Measurements from ENCODE around the gene LRRC4C. TPM values are rescaled to one million over a fixed set of nuclear protein-coding genes. Genes with fewer than 3 reads are reported as not detected.

LRRC4C gene
- total RNA-seq, 1 experiment from 2014 or later: not detected

- CTCF ChIA-PET: no interaction called here
- intact Hi-C loops (cut with micrococcal nuclease): no loop called here
- POLR2A ChIA-PET (ENCODE audit: unreplicated experiment): no interaction called here
- no peak for DNase-seq
- no peak overlapping the region for H2AFZ ChIP-seq (ENCODE audit: low read length)
- no peaks in the 10 kb centered on the region for H3F3A ChIP-seq (ENCODE audit: low read length, unreplicated experiment)
- H3K9ac ChIP-seq (ENCODE audit: low read length): no peak overlapping the region
- TF ChIP-seq EZH2phosphoT487 (IDR thresholded peaks at IDR 0.05; ENCODE audit: borderline replicate concordance, low read length) (no peak), EZH2 (IDR thresholded peaks at IDR 0.05; ENCODE audit: low read length, unreplicated experiment) (no peak)
- TF ChIP-seq, protein P1, sequence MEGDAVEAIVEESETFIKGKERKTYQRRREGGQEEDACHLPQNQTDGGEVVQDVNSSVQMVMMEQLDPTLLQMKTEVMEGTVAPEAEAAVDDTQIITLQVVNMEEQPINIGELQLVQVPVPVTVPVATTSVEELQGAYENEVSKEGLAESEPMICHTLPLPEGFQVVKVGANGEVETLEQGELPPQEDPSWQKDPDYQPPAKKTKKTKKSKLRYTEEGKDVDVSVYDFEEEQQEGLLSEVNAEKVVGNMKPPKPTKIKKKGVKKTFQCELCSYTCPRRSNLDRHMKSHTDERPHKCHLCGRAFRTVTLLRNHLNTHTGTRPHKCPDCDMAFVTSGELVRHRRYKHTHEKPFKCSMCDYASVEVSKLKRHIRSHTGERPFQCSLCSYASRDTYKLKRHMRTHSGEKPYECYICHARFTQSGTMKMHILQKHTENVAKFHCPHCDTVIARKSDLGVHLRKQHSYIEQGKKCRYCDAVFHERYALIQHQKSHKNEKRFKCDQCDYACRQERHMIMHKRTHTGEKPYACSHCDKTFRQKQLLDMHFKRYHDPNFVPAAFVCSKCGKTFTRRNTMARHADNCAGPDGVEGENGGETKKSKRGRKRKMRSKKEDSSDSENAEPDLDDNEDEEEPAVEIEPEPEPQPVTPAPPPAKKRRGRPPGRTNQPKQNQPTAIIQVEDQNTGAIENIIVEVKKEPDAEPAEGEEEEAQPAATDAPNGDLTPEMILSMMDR (conservative IDR thresholded peaks at IDR 0.05; ENCODE audit: low read depth, low read length): no peak
- H3K79me2 ChIP-seq (ENCODE audit: low read length): no peaks in the 10 kb centered on the region
- H3K4me1 ChIP-seq (ENCODE audit: insufficient read depth, low read length): no peaks in the 10 kb centered on the region
- no peaks in the 10 kb centered on the region for H3K9me2 ChIP-seq (replicated peaks; ENCODE audit: low read length)
- H3K36me3 ChIP-seq (ENCODE audit: low read depth, low read length): no peaks in the 10 kb centered on the region
- H3K27me3 ChIP-seq (ENCODE audit: low read length): no peaks in the 10 kb centered on the region
- H3K9me3 ChIP-seq (ENCODE audit: low read length): no peaks in the 10 kb centered on the region
- BruUV-seq (replicated peaks): no TSS peak
- no peak overlapping the region for H3K4me3 ChIP-seq (ENCODE audit: low read length)
- no peak overlapping the region for H3K27ac ChIP-seq (ENCODE audit: low read length)
- H3K4me2 ChIP-seq (ENCODE audit: low read length): no peak overlapping the region
- H4K20me1 ChIP-seq (ENCODE audit: low read length): no peaks in the 10 kb centered on the region
- ATAC-seq: no peak
These were observed 1083.1 kb downstream of the LRRC4C start for GRCh38 chr11:40376331-40376730.

DNA sequence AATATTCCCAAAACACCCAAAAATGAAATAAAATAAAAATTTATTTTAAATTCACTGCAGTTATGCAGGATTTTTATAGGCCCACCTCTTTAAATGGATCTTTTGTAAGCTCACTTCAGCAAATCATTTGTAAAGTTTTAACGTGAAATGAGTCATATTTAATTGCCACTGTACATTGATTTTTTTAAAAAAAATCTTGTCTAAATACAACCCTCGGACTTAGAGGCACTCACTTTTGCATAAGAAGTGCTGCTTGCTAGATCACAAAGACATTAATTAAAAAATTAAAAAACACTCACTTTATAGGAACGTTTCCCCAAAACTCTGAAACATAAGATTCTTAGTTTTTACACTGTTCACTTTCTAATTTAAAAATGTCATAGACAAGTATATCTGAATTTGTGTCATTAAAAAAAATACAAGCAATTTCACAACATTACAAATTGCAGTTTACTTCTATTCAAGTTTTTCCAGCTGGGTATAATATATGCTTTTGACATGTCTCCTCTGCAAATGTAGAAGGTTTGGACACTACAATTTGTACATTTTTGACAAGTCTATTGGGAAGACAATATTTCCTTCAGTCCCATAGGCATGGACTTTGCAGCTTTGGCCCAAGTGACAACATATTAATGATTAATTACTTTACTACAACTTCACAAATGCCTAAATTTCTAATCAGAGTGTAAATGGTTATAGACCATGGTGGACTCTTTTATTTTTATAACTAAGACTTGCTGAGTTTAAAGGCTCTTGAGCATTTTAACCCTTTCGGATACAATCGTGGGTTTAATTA is 1088.4 kb downstream of the LRRC4C start:
- no peaks in the 10 kb centered on the region for H3K4me1 ChIP-seq (ENCODE audit: insufficient read depth, low read length)
- H3F3A ChIP-seq (ENCODE audit: low read length, unreplicated experiment): no peaks in the 10 kb centered on the region
- H3K79me2 ChIP-seq (ENCODE audit: low read length): no peaks in the 10 kb centered on the region
- no peaks in the 10 kb centered on the region for H3K9me3 ChIP-seq (ENCODE audit: low read length)
- H3K27ac ChIP-seq (ENCODE audit: low read length): no peak overlapping the region
- no peaks in the 10 kb centered on the region for H3K9me2 ChIP-seq (replicated peaks; ENCODE audit: low read length)
- H3K27me3 ChIP-seq (ENCODE audit: low read length): no peaks in the 10 kb centered on the region
- H3K4me3 ChIP-seq (ENCODE audit: low read length): no peak overlapping the region
- TF ChIP-seq, protein P1 (conservative IDR thresholded peaks at IDR 0.05; ENCODE audit: low read depth, low read length): no peak
- no peak for TF ChIP-seq EZH2 (IDR thresholded peaks at IDR 0.05; ENCODE audit: low read length, unreplicated experiment)
- TF ChIP-seq EZH2phosphoT487 (IDR thresholded peaks at IDR 0.05; ENCODE audit: borderline replicate concordance, low read length): no peak
- no peaks in the 10 kb centered on the region for H4K20me1 ChIP-seq (ENCODE audit: low read length)
- CTCF ChIA-PET: no interaction called here
- H3K36me3 ChIP-seq (ENCODE audit: low read depth, low read length): no peaks in the 10 kb centered on the region
- BruUV-seq (replicated peaks): no TSS peak
- no peak overlapping the region for H3K9ac ChIP-seq (ENCODE audit: low read length)
- no peak overlapping the region for H2AFZ ChIP-seq (ENCODE audit: low read length)
- DNase-seq (no peak), ATAC-seq (no peak)
- intact Hi-C loops (cut with micrococcal nuclease): no loop called here
- POLR2A ChIA-PET (ENCODE audit: unreplicated experiment): no interaction called here
- H3K4me2 ChIP-seq (ENCODE audit: low read length): no peak overlapping the region

DNA sequence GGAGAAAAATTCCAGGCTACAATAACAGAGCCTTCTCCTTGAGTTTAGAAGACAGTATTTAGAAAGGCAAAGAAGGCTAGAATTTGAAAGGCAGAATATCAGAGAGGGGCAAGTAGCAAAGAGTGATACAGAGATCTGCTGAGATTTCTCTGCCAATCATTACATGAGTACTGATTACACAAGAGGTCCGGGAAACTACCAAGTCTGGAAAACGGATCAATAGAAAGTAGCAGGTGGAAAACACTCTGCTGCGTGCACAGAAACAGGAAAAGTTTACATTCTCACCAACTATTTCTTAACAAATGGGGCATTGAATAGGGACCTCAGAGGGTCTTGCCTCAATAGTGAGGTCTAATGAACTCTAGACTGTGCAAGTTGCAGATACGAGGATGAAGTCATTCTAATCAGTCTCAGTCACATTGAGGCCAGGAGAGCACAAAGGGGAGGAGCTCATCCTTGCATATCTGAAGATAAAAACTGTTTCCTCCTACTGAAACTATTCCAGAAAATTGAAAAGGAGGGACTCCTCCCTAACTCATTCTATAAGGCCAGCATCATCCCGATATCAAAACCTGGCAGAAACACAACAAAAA is 1099.2 kb downstream of the LRRC4C start:
- intact Hi-C loops (cut with micrococcal nuclease): no loop called here
- H3K9ac ChIP-seq (ENCODE audit: low read length): no peak overlapping the region
- CTCF ChIA-PET: no interaction called here
- ATAC-seq (no peak), DNase-seq (no peak)
- no peak for TF ChIP-seq EZH2 (IDR thresholded peaks at IDR 0.05; ENCODE audit: low read length, unreplicated experiment)
- TF ChIP-seq, protein P1 (conservative IDR thresholded peaks at IDR 0.05; ENCODE audit: low read depth, low read length): no peak
- TF ChIP-seq EZH2phosphoT487 (IDR thresholded peaks at IDR 0.05; ENCODE audit: borderline replicate concordance, low read length): no peak
- H3K27ac ChIP-seq (ENCODE audit: low read length): no peak overlapping the region
- POLR2A ChIA-PET (ENCODE audit: unreplicated experiment): no interaction called here
- no peaks in the 10 kb centered on the region for H3K36me3 ChIP-seq (ENCODE audit: low read depth, low read length)
- no peak overlapping the region for H3K4me3 ChIP-seq (ENCODE audit: low read length)
- no TSS peak for BruUV-seq (replicated peaks)
- no peaks in the 10 kb centered on the region for H3K27me3 ChIP-seq (ENCODE audit: low read length)
- no peaks in the 10 kb centered on the region for H3F3A ChIP-seq (ENCODE audit: low read length, unreplicated experiment)
- H3K4me1 ChIP-seq (ENCODE audit: insufficient read depth, low read length): no peaks in the 10 kb centered on the region
- no peaks in the 10 kb centered on the region for H3K9me3 ChIP-seq (ENCODE audit: low read length)
- no peaks in the 10 kb centered on the region for H3K9me2 ChIP-seq (replicated peaks; ENCODE audit: low read length)
- no peak overlapping the region for H2AFZ ChIP-seq (ENCODE audit: low read length)
- H3K4me2 ChIP-seq (ENCODE audit: low read length): no peak overlapping the region
- H4K20me1 ChIP-seq (ENCODE audit: low read length): no peaks in the 10 kb centered on the region
- no peaks in the 10 kb centered on the region for H3K79me2 ChIP-seq (ENCODE audit: low read length)
